ENCODE measurements around the gene ANKRD31. TPM values are rescaled to one million over a fixed set of nuclear protein-coding genes. Genes with fewer than 3 reads are reported as not detected.

Gene ANKRD31
- total RNA-seq (1 to 10 TPM in 2 of 5 experiments, under 1 TPM in 3; 0.29 to 1.6 (median 0.93) TPM), polyA plus RNA-seq (under 1 TPM; 0.22 to 0.37 TPM), total RNA-seq (6.7 reads per million, percentile 29 among the genes with 10 or more reads in this experiment)

DNA sequence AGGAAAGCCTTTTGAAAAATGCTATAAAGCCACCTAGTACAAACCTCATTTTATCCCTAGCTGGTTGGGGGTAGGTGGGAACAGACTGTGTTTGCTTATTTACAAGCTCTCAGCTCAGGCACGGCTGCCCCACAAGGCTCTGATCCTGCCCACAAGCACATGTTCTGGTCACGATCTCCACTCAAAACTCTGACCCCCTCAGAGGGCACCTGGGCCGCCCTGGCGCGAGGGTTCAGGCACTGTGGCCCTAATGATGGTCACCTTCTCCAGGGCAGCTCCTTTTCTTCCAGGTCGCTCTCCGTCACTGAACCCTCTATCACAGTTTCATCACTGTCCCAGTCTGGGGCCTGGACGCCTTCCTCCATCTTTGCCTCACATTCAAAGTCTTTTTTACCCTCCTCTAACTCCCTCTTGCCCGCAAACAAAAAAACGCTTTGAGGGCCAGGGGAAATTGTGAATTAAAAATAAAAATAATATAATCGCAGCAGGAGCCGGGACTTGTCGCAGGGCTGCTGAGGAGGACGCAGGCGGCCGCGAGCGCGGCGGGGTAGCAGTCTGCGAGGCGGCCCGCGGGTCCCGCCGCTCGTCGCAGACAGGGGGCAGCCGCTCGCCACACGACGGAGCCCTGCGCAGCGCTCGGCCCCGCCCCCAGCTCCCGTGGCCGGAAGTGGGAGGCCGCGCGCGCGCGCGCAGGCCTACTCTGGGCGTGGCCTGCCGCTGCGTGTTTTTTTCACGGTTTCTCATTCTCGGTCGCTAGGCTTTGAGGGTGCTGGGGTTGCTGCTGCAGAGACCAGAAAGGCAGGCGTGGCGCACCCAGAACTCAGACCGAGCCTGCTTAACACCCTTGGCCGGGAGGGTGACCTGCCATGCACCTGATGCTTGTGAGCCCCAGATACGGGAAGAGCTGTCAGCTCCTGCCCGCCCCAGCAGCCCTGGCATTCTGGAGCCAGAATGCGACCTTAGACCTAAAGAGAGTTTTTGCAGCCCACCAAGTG, at the start of gene ANKRD31:
ANKRD31 (minus strand) TSS at position 557 of the 995 bp plus-strand sequence; CDS start at position 365, 192 bp downstream.
- no peaks in the 10 kb centered on the region for H3K27me3 ChIP-seq (ENCODE audit: control insufficient read depth in 2 of 2, insufficient read depth in 2 of 2, low read length in 2 of 2)
- H3K4me1 Mint-ChIP-seq: peaks cover 3 to 22% (median 18%) of the 10 kb centered on the region in 7 donors
- H3K4me3 ChIP-seq (ENCODE audit: low read length): peak within 1 kb of the TSS; percentile 69
- H3K9me3 ChIP-seq (ENCODE audit: control insufficient read depth in 2 of 3, low read length in 3 of 3): no peaks in the 10 kb centered on the region
- ATAC-seq (peak; percentile 100), DNase-seq (peak; percentile 83 to 97 (median 93))
- H3K4me1 ChIP-seq (ENCODE audit: control insufficient read depth in 2 of 2, insufficient read depth in 2 of 2, low read length in 2 of 2): peaks cover 0 to 17% of the 10 kb centered on the region in 2 donors
- peaks cover 0 to 4% (median 0%) of the 10 kb centered on the region in 5 donors for H3K27me3 Mint-ChIP-seq
- H3K36me3 Mint-ChIP-seq: no peaks in the 10 kb centered on the region
- CTCF ChIA-PET: interaction anchor here (0.6 to 3.0 kb wide), 31 partner anchors 8 to 1795 kb away, joined by 3 to 25 read pairs (median 4); partner anchors contain the start of genes GCNT4 and HMGCR
- peak within 1 kb of the TSS; percentile 80 for H3K27ac ChIP-seq (ENCODE audit: low read depth, low read length)
- peak within 1 kb of the TSS; percentile 89 to 99 (median 98) for H3K27ac Mint-ChIP-seq
- intact Hi-C loops (cut with micrococcal nuclease): loop anchor here (1.0 to 10.0 kb wide), 22 partner anchors 29 to 1669 kb away; partner anchors contain the start of genes GFM2 (in 2 of the 2), HEXB (in 2 of the 2), NSA2 (in 2 of the 2) and POC5 (in 2 of the 2)
- H3K36me3 ChIP-seq (ENCODE audit: control insufficient read depth in 2 of 3, insufficient read depth in 3 of 3, low read length in 3 of 3): no peaks in the 10 kb centered on the region
- POLR2A ChIA-PET: interaction anchor here (0.6 to 5.3 kb wide), 25 partner anchors 9 to 445 kb away, joined by 3 to 127 read pairs (median 3); partner anchors contain the start of genes FAM169A, GCNT4 and HMGCR
- peaks cover 0 to 2% (median 0%) of the 10 kb centered on the region in 11 donors for H3K9me3 Mint-ChIP-seq
- H3K4me3 Mint-ChIP-seq: peak within 1 kb of the TSS; percentile 78 to 99 (median 96)

- no peak overlapping the region for H3K27ac ChIP-seq (ENCODE audit: low read depth, low read length)
- H3K9me3 ChIP-seq (ENCODE audit: control insufficient read depth in 2 of 3, low read length in 3 of 3): no peaks in the 10 kb centered on the region
- H3K4me3 Mint-ChIP-seq: no peak overlapping the region
- H3K27me3 Mint-ChIP-seq: peaks cover 0 to 14% (median 6%) of the 10 kb centered on the region in 5 donors
- ATAC-seq (no peak), DNase-seq (no peak)
- ChIA-PET POLR2A (no interaction called here), CTCF (interaction anchor here (0.6 kb wide), 1 partner anchor 24 kb away, joined by 5 read pairs; no protein-coding TSS in a partner anchor)
- no peaks in the 10 kb centered on the region for H3K36me3 ChIP-seq (ENCODE audit: control insufficient read depth in 2 of 3, insufficient read depth in 3 of 3, low read length in 3 of 3)
- peaks cover 0 to 3% (median 0%) of the 10 kb centered on the region in 5 donors for H3K36me3 Mint-ChIP-seq
- intact Hi-C loops (cut with micrococcal nuclease): no loop called here
- H3K4me1 Mint-ChIP-seq: no peaks in the 10 kb centered on the region
- H3K27me3 ChIP-seq (ENCODE audit: control insufficient read depth in 2 of 2, insufficient read depth in 2 of 2, low read length in 2 of 2): no peaks in the 10 kb centered on the region
- no peaks in the 10 kb centered on the region for H3K4me1 ChIP-seq (ENCODE audit: control insufficient read depth in 2 of 2, insufficient read depth in 2 of 2, low read length in 2 of 2)
- H3K9me3 Mint-ChIP-seq: peaks cover 0 to 11% (median 4%) of the 10 kb centered on the region in 11 donors
- H3K4me3 ChIP-seq (ENCODE audit: low read length): no peak overlapping the region
- no peak overlapping the region for H3K27ac Mint-ChIP-seq
These were observed 49.6 kb upstream of the ANKRD31 start for GRCh38 chr5:75286211-75286773.

DNA sequence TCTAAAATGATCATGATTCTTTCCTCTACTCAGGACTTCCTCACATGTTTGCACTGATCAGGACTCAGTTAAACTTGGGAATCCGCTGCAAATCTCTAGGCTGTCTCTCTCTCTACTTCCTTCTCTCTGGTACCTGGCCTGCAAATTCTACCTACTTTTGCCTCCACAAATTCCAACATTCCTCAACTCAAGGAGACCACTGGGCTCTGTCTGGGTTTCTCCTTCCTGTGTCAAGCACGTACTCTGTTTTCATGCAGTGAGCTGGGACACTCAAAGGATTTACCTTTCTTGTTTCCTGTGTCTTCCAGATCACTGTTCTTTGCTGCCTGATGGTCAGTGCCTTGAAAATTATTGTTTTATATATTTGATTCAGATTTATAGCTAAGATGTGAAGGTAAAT, 45.9 kb upstream of the ANKRD31 start:
- Histone ChIP-seq H3K9me3 (ENCODE audit: control insufficient read depth in 2 of 3, low read length in 3 of 3) (no peaks in the 10 kb centered on the region), H3K27me3 (ENCODE audit: control insufficient read depth in 2 of 2, insufficient read depth in 2 of 2, low read length in 2 of 2) (no peaks in the 10 kb centered on the region), H3K4me3 (ENCODE audit: low read length) (no peak overlapping the region), H3K4me1 (ENCODE audit: control insufficient read depth in 2 of 2, insufficient read depth in 2 of 2, low read length in 2 of 2) (no peaks in the 10 kb centered on the region), H3K27ac (ENCODE audit: low read depth, low read length) (no peak overlapping the region), H3K36me3 (ENCODE audit: control insufficient read depth in 2 of 3, insufficient read depth in 3 of 3, low read length in 3 of 3) (no peaks in the 10 kb centered on the region)
- ChIA-PET CTCF (no interaction called here), POLR2A (no interaction called here)
- H3K27ac Mint-ChIP-seq: no peak overlapping the region
- peaks cover 0 to 7% (median 0%) of the 10 kb centered on the region in 7 donors for H3K4me1 Mint-ChIP-seq
- H3K9me3 Mint-ChIP-seq: no peaks in the 10 kb centered on the region
- H3K4me3 Mint-ChIP-seq: no peak overlapping the region
- DNase-seq: no peak
- ATAC-seq: no peak
- peaks cover 0 to 9% (median 0%) of the 10 kb centered on the region in 5 donors for H3K27me3 Mint-ChIP-seq
- no peaks in the 10 kb centered on the region for H3K36me3 Mint-ChIP-seq
- intact Hi-C loops (cut with micrococcal nuclease): no loop called here

DNA sequence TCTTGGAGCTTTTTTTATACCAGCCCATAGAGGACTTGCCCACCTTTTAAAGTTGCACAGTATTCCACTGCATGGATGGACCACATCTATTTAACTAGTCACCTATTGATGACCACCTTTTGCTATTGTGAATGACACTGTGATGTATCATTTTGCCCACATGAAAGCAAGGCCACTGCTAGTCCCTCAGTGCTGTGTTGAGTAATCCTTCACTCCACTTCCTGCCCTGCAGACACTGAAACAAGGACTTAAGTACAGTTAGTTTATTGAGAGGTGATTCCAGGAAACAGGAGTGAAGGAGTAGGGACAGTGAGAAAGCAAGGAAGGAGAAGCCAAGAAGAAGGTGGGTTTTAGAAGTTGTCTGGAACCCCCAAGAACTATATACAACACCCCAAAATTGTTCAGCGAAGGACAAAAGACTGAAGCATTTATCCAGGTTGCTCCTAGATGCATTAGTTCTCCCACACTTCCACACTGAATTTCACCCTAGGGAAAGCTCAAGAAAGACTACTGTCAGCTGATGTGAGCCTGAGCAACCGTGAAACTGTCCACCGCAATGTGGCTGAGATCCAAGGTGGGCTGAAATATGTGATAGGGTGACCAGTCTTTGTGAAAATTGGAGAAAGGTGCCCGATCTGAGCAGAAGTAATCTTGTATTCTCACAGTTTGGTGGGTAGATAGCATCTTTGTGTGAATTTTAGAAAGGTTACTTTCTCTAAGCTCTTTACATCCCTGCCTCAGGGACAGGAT, 45.2 kb upstream of the ANKRD31 start:
- ChIA-PET CTCF (interaction anchor here (0.6 kb wide), 1 partner anchor 61 kb away, joined by 3 read pairs; no protein-coding TSS in a partner anchor), POLR2A (no interaction called here)
- Histone ChIP-seq H3K4me1 (ENCODE audit: control insufficient read depth in 2 of 2, insufficient read depth in 2 of 2, low read length in 2 of 2) (no peaks in the 10 kb centered on the region), H3K9me3 (ENCODE audit: control insufficient read depth in 2 of 3, low read length in 3 of 3) (no peaks in the 10 kb centered on the region), H3K27me3 (ENCODE audit: control insufficient read depth in 2 of 2, insufficient read depth in 2 of 2, low read length in 2 of 2) (no peaks in the 10 kb centered on the region), H3K27ac (ENCODE audit: low read depth, low read length) (no peak overlapping the region), H3K36me3 (ENCODE audit: control insufficient read depth in 2 of 3, insufficient read depth in 3 of 3, low read length in 3 of 3) (no peaks in the 10 kb centered on the region), H3K4me3 (ENCODE audit: low read length) (no peak overlapping the region)
- no peaks in the 10 kb centered on the region for H3K9me3 Mint-ChIP-seq
- H3K4me3 Mint-ChIP-seq: no peak overlapping the region
- peaks cover 0 to 9% (median 0%) of the 10 kb centered on the region in 5 donors for H3K27me3 Mint-ChIP-seq
- DNase-seq: no peak
- H3K4me1 Mint-ChIP-seq: peaks cover 0 to 7% (median 0%) of the 10 kb centered on the region in 7 donors
- no peak overlapping the region for H3K27ac Mint-ChIP-seq
- ATAC-seq: no peak
- no peaks in the 10 kb centered on the region for H3K36me3 Mint-ChIP-seq
- intact Hi-C loops (cut with micrococcal nuclease): no loop called here

DNA sequence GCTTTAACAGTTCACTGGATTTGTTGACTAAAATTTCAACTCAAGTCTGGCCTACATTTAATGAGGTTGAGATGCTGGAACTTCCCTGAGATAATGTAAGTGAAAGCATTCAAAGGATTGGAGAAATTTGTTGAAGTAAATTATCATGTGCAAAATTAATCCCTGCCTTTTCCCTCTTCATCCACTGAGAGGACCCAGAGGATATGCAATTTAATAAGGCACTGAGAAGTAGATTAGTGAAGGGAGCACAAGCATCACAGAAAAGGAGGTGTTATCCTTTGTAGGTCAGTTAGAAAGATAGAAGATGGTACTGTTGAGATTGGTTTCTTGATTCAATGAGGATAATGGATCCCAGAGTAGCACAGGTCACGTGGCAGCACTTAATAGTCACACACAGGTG, 42.6 kb upstream of the ANKRD31 start:
- H3K9me3 Mint-ChIP-seq: no peaks in the 10 kb centered on the region
- intact Hi-C loops (cut with micrococcal nuclease): no loop called here
- Histone ChIP-seq H3K4me3 (ENCODE audit: low read length) (no peak overlapping the region), H3K9me3 (ENCODE audit: control insufficient read depth in 2 of 3, low read length in 3 of 3) (no peaks in the 10 kb centered on the region), H3K27ac (ENCODE audit: low read depth, low read length) (no peak overlapping the region), H3K36me3 (ENCODE audit: control insufficient read depth in 2 of 3, insufficient read depth in 3 of 3, low read length in 3 of 3) (no peaks in the 10 kb centered on the region), H3K27me3 (ENCODE audit: control insufficient read depth in 2 of 2, insufficient read depth in 2 of 2, low read length in 2 of 2) (no peaks in the 10 kb centered on the region), H3K4me1 (ENCODE audit: control insufficient read depth in 2 of 2, insufficient read depth in 2 of 2, low read length in 2 of 2) (no peaks in the 10 kb centered on the region)
- no peak overlapping the region for H3K27ac Mint-ChIP-seq
- no peaks in the 10 kb centered on the region for H3K36me3 Mint-ChIP-seq
- DNase-seq: no peak
- H3K4me3 Mint-ChIP-seq: no peak overlapping the region
- H3K4me1 Mint-ChIP-seq: peaks cover 0 to 7% (median 0%) of the 10 kb centered on the region in 7 donors
- ChIA-PET POLR2A (no interaction called here), CTCF (no interaction called here)
- no peak for ATAC-seq
- peaks cover 0 to 7% (median 0%) of the 10 kb centered on the region in 5 donors for H3K27me3 Mint-ChIP-seq

- DNase-seq (no peak), ATAC-seq (no peak)
- Mint-ChIP-seq H3K36me3 (no peaks in the 10 kb centered on the region), H3K27ac (no peak overlapping the region), H3K27me3 (peaks cover 0 to 3% (median 0%) of the 10 kb centered on the region in 5 donors), H3K9me3 (peaks cover 0 to 7% (median 0%) of the 10 kb centered on the region in 11 donors), H3K4me1 (peaks cover 0 to 7% (median 0%) of the 10 kb centered on the region in 7 donors), H3K4me3 (no peak overlapping the region)
- no peaks in the 10 kb centered on the region for H3K9me3 ChIP-seq (ENCODE audit: control insufficient read depth in 2 of 3, low read length in 3 of 3)
- intact Hi-C loops (cut with micrococcal nuclease): no loop called here
- H3K27me3 ChIP-seq (ENCODE audit: control insufficient read depth in 2 of 2, insufficient read depth in 2 of 2, low read length in 2 of 2): no peaks in the 10 kb centered on the region
- POLR2A ChIA-PET: no interaction called here
- no peak overlapping the region for H3K4me3 ChIP-seq (ENCODE audit: low read length)
- H3K27ac ChIP-seq (ENCODE audit: low read depth, low read length): no peak overlapping the region
- H3K36me3 ChIP-seq (ENCODE audit: control insufficient read depth in 2 of 3, insufficient read depth in 3 of 3, low read length in 3 of 3): no peaks in the 10 kb centered on the region
- H3K4me1 ChIP-seq (ENCODE audit: control insufficient read depth in 2 of 2, insufficient read depth in 2 of 2, low read length in 2 of 2): no peaks in the 10 kb centered on the region
- CTCF ChIA-PET: interaction anchor here (0.9 kb wide), 1 partner anchor 321 kb away, joined by 3 read pairs; no protein-coding TSS in a partner anchor
These were observed 40.8 kb upstream of the ANKRD31 start for GRCh38 chr5:75277463-75277862.

Data from naive thymus-derived CD4-positive, alpha-beta T cell (primary cell).